ENCODE measurements around the gene ERGIC3.
"Not testable (repeated sequence)": the region's sequence is repeated elsewhere in the genome, so short reads cannot be mapped to it uniquely, and the experiment has no call there.

Gene ERGIC3

GRCh38 chr20:35541783-35542662 is at the start of gene ERGIC3:
ERGIC3 (plus strand) TSS chr20:35542078; CDS start chr20:35542098, 20 bp downstream.
- DNase-seq = peak; percentile 97

DNA sequence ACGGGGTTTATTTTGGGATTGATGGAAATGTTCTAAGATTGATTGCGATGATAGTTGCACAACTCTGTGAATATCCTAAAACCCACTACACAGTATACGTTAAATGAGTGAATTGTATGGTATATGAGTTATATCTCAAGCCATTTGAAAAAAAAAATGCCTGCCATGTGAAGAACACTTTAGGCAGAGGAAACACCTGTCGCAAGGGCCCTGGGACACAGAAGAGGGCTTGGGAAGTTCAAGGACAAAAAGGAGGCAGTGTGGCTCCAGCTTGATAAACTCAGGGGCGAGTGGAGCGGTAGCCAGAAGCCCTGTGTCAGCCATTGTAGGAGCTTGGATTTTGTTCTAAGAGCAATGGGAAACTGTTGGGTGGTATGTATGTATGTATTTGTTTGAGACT is 49.5 kb upstream of the ERGIC3 start:
- no peak for DNase-seq

DNA sequence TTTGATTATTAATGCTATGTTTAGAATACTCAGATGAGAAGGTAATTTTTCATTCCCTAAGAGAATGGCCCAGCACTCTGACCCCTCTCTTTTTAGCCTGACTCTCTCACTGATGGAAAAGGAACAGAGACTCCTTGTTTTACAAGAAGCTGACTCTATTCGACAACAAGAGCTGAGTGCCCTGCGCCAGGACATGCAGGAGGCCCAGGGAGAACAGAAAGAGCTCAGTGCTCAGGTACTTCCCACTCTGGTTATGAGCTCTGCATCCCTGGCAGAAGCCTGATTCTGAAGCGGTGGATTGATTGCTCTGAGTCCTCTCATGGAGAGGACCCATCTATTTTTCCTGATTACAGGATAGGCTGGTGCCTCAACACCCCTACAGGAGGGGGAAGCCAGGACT is 45.4 kb upstream of the ERGIC3 start:
- no peak for DNase-seq

- DNase-seq = no peak
These were observed 44.6 kb upstream of the ERGIC3 start for GRCh38 chr20:35497320-35497719.

DNA sequence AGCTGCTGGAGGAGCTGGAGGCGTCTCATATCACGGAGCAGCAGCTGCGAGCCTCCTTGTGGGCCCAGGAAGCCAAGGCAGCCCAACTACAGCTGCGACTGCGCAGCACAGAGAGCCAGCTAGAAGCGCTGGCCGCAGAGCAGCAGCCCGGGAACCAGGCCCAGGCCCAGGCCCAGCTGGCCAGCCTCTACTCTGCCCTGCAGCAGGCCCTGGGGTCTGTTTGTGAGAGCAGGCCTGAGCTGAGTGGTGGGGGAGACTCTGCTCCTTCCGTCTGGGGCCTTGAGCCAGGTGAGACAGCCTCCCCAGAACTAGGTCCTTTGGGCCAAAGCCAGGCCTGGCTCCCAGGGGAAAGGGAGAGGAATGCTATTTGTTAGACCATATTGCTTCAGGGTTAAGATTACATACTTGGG is 44.1 kb upstream of the ERGIC3 start:
- peak; percentile 84 for DNase-seq

GRCh38 chr20:35499271-35499670 is 42.6 kb upstream of the ERGIC3 start:
- no peak for DNase-seq

- DNase-seq = no peak
These were observed 39.5 kb upstream of the ERGIC3 start for GRCh38 chr20:35502352-35502751.

- DNase-seq = no peak
These were observed 38.6 kb upstream of the ERGIC3 start for GRCh38 chr20:35503281-35503680.

DNA sequence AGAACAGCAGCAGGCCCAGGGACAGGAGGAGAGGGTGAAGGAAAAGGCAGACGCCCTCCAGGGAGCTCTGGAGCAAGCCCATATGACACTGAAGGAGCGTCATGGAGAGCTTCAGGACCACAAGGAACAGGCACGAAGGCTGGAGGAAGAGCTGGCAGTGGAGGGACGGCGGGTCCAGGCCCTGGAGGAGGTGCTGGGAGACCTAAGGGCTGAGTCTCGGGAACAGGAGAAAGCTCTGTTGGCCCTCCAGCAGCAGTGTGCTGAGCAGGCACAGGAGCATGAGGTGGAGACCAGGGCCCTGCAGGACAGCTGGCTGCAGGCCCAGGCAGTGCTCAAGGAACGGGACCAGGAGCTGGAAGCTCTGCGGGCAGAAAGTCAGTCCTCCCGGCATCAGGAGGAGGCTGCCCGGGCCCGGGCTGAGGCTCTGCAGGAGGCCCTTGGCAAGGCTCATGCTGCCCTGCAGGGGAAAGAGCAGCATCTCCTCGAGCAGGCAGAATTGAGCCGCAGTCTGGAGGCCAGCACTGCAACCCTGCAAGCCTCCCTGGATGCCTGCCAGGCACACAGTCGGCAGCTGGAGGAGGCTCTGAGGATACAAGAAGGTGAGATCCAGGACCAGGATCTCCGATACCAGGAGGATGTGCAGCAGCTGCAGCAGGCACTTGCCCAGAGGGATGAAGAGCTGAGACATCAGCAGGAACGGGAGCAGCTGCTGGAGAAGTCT is 37.9 kb upstream of the ERGIC3 start:
- DNase-seq = no peak

GRCh38 chr20:35504751-35505150 is 37.1 kb upstream of the ERGIC3 start:
- no peak for DNase-seq

- DNase-seq = no peak
These were observed 35.7 kb upstream of the ERGIC3 start for GRCh38 chr20:35506179-35506578.

GRCh38 chr20:35506872-35507638 is 34.8 kb upstream of the ERGIC3 start:
- no peak for DNase-seq

DNA sequence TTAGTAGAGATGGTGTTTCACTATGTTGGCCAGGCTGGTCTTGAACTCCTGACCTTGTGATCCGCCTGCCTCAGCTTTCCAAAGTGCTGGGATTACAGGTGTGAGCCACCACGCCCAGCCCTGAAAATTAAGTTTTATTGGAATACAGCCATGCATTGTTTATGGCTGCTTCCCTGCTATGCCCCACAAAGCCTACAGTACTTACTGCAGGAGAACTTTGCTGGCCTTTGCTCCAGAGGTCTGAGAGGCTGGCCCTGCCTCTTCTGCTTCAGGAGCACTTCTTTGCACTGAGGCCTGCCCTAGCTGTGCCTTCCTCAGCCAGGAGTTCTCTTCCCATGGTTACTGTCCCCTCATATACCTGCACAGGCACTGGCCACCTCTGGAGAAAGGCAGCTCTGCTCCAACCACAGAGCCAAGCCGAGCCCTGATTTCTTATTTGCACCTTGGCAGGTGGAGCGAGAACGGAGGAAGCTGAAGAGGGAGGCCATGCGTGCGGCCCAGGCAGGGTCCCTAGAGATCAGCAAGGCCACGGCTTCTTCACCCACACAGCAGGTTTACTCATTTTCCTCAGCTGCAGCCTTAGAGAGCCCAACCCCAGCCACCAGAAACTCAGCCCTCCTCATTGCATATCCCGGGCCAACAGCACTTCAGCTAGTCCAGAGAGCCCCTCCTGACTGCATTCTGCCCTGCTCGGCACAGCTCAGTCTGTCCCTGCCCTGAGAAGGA is 33.2 kb upstream of the ERGIC3 start:
- no peak for DNase-seq

DNA sequence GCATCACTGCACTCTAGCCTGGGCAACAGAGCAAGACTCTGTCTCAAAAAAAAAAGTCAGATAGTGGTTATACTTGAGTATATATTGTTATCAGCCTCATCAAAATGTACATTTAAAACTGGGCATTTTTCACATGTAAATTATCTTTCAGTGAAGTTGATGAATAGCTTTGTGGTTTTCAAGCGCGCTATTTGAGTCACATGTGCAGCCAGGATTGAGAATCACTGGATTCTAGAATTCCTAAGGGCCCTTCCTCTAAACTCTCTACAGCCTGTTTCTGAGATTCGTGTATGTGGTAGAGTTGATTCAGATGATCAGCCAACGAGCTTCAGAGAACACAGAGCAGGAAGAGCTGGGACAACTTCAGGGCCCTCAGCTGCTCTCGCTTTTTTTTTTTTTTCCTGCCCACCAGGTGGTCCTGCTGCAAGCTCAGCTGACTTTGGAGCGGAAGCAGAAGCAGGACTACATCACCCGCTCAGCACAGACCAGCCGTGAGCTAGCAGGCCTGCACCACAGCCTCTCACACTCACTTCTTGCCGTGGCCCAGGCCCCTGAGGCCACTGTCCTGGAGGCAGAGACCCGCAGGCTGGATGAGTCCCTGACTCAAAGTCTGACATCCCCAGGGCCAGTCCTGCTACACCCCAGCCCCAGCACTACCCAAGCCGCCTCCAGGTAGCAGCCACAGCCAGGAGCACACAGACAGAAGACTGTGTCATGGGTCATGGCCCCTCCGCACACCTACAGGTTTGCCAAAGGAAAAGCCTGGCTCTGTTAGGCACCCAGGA is 30.7 kb upstream of the ERGIC3 start:
- no peak for DNase-seq

- no peak for DNase-seq
These were observed 30.0 kb upstream of the ERGIC3 start for GRCh38 chr20:35511814-35512420.

DNA sequence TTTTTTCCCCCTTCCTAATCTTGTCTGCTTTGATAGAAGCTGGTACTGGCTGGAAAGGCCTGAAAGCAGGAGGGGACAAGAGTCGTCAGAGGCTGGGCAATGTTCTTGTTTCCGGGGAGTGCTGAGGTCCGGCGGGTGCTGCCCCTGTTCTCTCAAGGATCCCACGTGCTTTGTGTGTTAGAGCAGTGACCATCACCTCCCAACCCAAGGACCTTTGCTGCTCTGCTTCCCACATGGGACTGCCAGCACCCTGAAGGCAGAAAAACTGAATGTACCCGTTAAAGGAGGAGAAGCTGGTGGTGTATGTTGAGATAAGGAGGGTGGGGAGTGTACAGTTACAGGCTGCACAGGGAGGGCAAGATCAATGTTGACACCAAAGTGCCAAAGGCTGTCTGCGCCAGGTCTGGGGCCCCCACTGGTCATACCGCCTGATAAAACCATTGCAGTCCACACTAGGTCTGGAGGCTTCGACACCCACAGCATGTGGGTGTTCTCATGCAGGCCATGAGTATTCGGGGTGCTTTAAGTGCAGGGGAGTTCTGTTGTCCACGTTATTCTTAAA is 27.4 kb upstream of the ERGIC3 start:
- no peak for DNase-seq

GRCh38 chr20:35515341-35515740 is 26.5 kb upstream of the ERGIC3 start:
- no peak for DNase-seq

DNA sequence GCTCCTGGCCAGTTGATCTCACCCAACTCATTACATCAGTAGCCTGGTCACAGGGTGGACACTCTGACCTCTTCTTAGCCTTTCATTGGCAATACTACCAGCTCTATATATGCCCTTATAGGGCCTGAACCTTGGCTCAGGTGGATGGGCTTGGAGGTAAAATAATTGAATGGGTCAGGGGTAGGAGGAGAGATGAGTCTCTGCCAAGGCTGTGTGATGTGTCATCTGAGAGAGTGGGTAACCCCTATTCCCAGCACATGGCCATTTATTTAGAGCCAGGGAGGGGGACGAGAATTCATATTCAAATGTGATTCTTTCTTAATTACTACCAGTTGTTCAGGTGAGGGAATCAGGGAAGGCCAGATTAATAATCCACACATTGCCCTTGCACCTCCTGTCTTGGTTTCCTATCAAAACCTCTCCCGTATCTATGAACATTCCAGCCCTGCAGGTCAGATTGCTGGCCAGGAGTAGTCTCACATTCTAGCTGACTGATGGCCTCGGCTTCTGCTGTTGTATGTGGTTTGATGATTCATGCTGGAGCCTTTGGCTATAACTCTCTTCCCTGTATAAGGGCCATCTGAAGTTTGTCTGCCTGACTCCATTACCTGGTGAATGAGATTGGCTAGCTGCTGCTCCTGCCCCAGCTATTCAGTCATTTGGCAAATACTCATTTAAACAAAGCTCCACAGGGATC is 25.8 kb upstream of the ERGIC3 start:
- DNase-seq = no peak

GRCh38 chr20:35517125-35517524 is 24.8 kb upstream of the ERGIC3 start:
- DNase-seq = no peak

DNA sequence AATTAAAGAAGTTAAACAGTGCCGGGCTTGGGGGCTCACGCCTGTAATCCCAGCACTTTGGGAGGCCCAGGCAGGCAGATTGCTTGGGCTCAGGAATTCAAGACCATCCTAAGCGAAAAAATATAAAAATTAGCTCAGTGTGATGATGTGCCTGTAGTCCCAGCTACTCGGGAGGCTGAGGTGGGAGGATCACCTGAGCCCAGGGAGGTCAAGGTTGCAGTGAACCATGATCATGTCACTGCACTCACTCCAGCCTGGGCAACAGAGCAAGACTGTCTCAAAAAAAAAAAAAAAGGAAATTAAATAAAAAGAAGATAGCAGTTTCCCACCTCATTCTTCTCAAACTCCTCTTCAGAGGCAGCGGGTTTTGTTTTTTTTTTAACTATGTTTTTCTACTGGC is 24.1 kb upstream of the ERGIC3 start:
- not testable (repeated sequence) for DNase-seq

All from right forelimb (tissue), 1 donor.